CD4-positive, alpha-beta memory T cell (primary cell): ENCODE results near the gene PPP2R1B. TPM values are rescaled to one million over a fixed set of nuclear protein-coding genes. Genes with fewer than 3 reads are reported as not detected.
"Not testable (repeated sequence)": the region's sequence is repeated elsewhere in the genome, so short reads cannot be mapped to it uniquely, and the experiment has no call there.

ENCODE experiments used
- CTCF ChIA-PET: fragments of 350-600 bp; sonication (Branson Sonifier 250); formaldehyde crosslinking; loops from one replicate; lab custom pipeline; 2021; ENCODE audit warnings: inconsistent platforms; ENCODE audit not compliant: partially characterized antibody; lab: Charles Lee
- POLR2A ChIA-PET: fragments of 350-600 bp; sonication (Branson Sonifier 250); formaldehyde crosslinking; loops from one replicate; lab custom pipeline; 2021; ENCODE audit not compliant: partially characterized antibody; lab: Charles Lee
- DNase-seq, 5 donors: peaks; one replicate each; pipeline versions ENCODE4 v3.0.0 to v3.0.0-alpha.2; 2020 to 2022; ENCODE audit warnings: mixed read lengths in 1 of 5
- H3K27ac ChIP-seq: one replicate; pipeline ENCODE4 v1.7.0; 2013; ENCODE audit warnings: low read depth, low read length
- H3K27me3 ChIP-seq: 2 replicates; pipeline ENCODE4 v1.7.0; 2013; ENCODE audit warnings: mild to moderate bottlenecking, low read length, moderate library complexity; ENCODE audit not compliant: insufficient read depth
- H3K36me3 ChIP-seq: 2 replicates; pipeline ENCODE4 v1.7.0; 2013; ENCODE audit warnings: mild to moderate bottlenecking, low read length, moderate library complexity; ENCODE audit not compliant: insufficient read depth
- H3K4me1 ChIP-seq: 2 replicates; pipeline ENCODE4 v1.7.0; 2013; ENCODE audit warnings: mild to moderate bottlenecking, low read length, moderate library complexity; ENCODE audit not compliant: insufficient read depth
- H3K4me3 ChIP-seq, 2 donors: one replicate each; pipeline ENCODE4 v1.7.0; 2013; ENCODE audit warnings: low read length in 2 of 2, mild to moderate bottlenecking in 1 of 2
- H3K9me3 ChIP-seq, 2 donors: one replicate each; pipeline ENCODE4 v1.7.0; 2013; ENCODE audit warnings: low read length in 2 of 2, control low read depth in 1 of 2; ENCODE audit not compliant: control insufficient read depth in 1 of 2
- H3K27ac Mint-ChIP-seq, 7 donors: one replicate each; pipeline ENCODE4 v1.8.0; 2020 to 2021; ENCODE audit warnings: mixed read lengths in 7 of 7, mild to moderate bottlenecking in 6 of 7, inconsistent platforms in 3 of 7, moderate library complexity in 3 of 7
- H3K27me3 Mint-ChIP-seq, 2 donors: one replicate each; pipeline ENCODE4 v1.8.0; 2020 to 2021; ENCODE audit warnings: mixed read lengths in 2 of 2
- H3K36me3 Mint-ChIP-seq, 2 donors: one replicate each; pipeline ENCODE4 v1.8.0; 2020 to 2021; ENCODE audit warnings: mixed read lengths in 2 of 2, inconsistent platforms in 1 of 2, mild to moderate bottlenecking in 1 of 2
- H3K4me1 Mint-ChIP-seq, 4 donors: one replicate each; pipeline ENCODE4 v1.8.0; 2020 to 2021; ENCODE audit warnings: mixed read lengths in 4 of 4, mild to moderate bottlenecking in 1 of 4
- H3K4me3 Mint-ChIP-seq, 8 donors: one replicate each; pipeline ENCODE4 v1.8.0; 2020 to 2021; ENCODE audit warnings: mixed read lengths in 8 of 8, mild to moderate bottlenecking in 7 of 8, moderate library complexity in 6 of 8, inconsistent platforms in 3 of 8
- H3K9me3 Mint-ChIP-seq, 8 donors: one replicate each; pipeline ENCODE4 v1.8.0; 2020 to 2021; ENCODE audit warnings: mixed read lengths in 8 of 8, mild to moderate bottlenecking in 5 of 8, inconsistent platforms in 3 of 8, moderate library complexity in 1 of 8
- intact Hi-C: fragments of 100-400 bp; cut with micrococcal nuclease; formaldehyde crosslinking; loops from one replicate; pipeline ENCODE4 v1.15.1; 2023
- polyA plus RNA-seq, 2 donors: library from polyadenylated mRNA; unstranded; fragments of 300-500 nt; fragmentation: Illumina TruSeq; gene quantifications; one replicate each; pipeline ENCODE4 v1.2.3, GENCODE V29; 2021
- total RNA-seq, 2 experiments: library from RNA; stranded (reverse); gene quantifications; one replicate each; pipeline ENCODE4 v1.2.3, GENCODE V29; 2021

The PPP2R1B gene
- total and polyA plus RNA-seq, 4 experiments from 2014 or later = 18.4 to 39.1 (median 33.4) TPM

- Histone ChIP-seq H3K36me3 (peaks cover 12% of the 10 kb centered on the region), H3K4me3 (no peak overlapping the region), H3K27me3 (no peaks in the 10 kb centered on the region), H3K9me3 (no peaks in the 10 kb centered on the region), H3K27ac (no peak overlapping the region), H3K4me1 (no peaks in the 10 kb centered on the region)
- Mint-ChIP-seq H3K4me1 (no peaks in the 10 kb centered on the region), H3K27ac (peak overlapping the region in 2 of 7 donors; percentile 15 to 67), H3K9me3 (no peaks in the 10 kb centered on the region), H3K36me3 (peaks cover 13 to 31% of the 10 kb centered on the region in 2 donors), H3K4me3 (no peak overlapping the region), H3K27me3 (no peaks in the 10 kb centered on the region)
- intact Hi-C loops = no loop called here
- ChIA-PET CTCF (interaction anchor here (1.5 to 2.3 kb wide), 3 partner anchors 8 to 198 kb away, joined by 6 read pairs; no protein-coding TSS in a partner anchor), POLR2A (no interaction called here)
- DNase-seq = no peak
These were observed 19.8 kb upstream of the PPP2R1B start for GRCh38 chr11:111785886-111786412.

- Mint-ChIP-seq H3K9me3 (no peaks in the 10 kb centered on the region), H3K27ac (no peak overlapping the region), H3K36me3 (peaks cover 13 to 31% of the 10 kb centered on the region in 2 donors), H3K4me1 (no peaks in the 10 kb centered on the region), H3K4me3 (no peak overlapping the region), H3K27me3 (no peaks in the 10 kb centered on the region)
- POLR2A ChIA-PET = no interaction called here
- Histone ChIP-seq H3K4me1 (no peaks in the 10 kb centered on the region), H3K4me3 (no peak overlapping the region), H3K9me3 (no peaks in the 10 kb centered on the region), H3K36me3 (peaks cover 12% of the 10 kb centered on the region), H3K27ac (no peak overlapping the region), H3K27me3 (no peaks in the 10 kb centered on the region)
- intact Hi-C loops = no loop called here
- no peak for DNase-seq
- CTCF ChIA-PET = interaction anchor here (1.8 to 2.3 kb wide), 2 partner anchors 7 to 9 kb away, joined by 6 read pairs; no protein-coding TSS in a partner anchor
These were observed 18.9 kb upstream of the PPP2R1B start for GRCh38 chr11:111785076-111785475.

- DNase-seq, POLR2A ChIA-PET, H3K9me3 ChIP-seq, H3K4me3 Mint-ChIP-seq, H3K9me3 Mint-ChIP-seq, H3K27me3 ChIP-seq, H3K27ac ChIP-seq, H3K27me3 Mint-ChIP-seq, H3K4me1 ChIP-seq, H3K27ac Mint-ChIP-seq, intact Hi-C loops, H3K4me3 ChIP-seq, H3K4me1 Mint-ChIP-seq: not testable (repeated sequence)
- CTCF ChIA-PET = interaction anchor here (2.3 kb wide), 1 partner anchor 9 kb away, joined by 6 read pairs; no protein-coding TSS in a partner anchor
- H3K36me3 Mint-ChIP-seq = peaks cover 13 to 31% of the 10 kb centered on the region in 2 donors
- H3K36me3 ChIP-seq = peaks cover 12% of the 10 kb centered on the region
These were observed 18.1 kb upstream of the PPP2R1B start for GRCh38 chr11:111784311-111784710.

GRCh38 chr11:111782109-111782741, 16.0 kb upstream of the PPP2R1B start:
- H3K27me3 Mint-ChIP-seq = no peaks in the 10 kb centered on the region
- Histone ChIP-seq H3K4me3 (no peak overlapping the region), H3K27ac (no peak overlapping the region), H3K27me3 (no peaks in the 10 kb centered on the region), H3K36me3 (peaks cover 9% of the 10 kb centered on the region), H3K4me1 (no peaks in the 10 kb centered on the region), H3K9me3 (no peaks in the 10 kb centered on the region)
- no peak overlapping the region for H3K4me3 Mint-ChIP-seq
- peaks cover 13 to 26% of the 10 kb centered on the region in 2 donors for H3K36me3 Mint-ChIP-seq
- H3K4me1 Mint-ChIP-seq = no peaks in the 10 kb centered on the region
- POLR2A ChIA-PET = no interaction called here
- CTCF ChIA-PET = interaction anchor here (1.1 to 1.5 kb wide), 2 partner anchors 192 to 221 kb away, joined by 3 read pairs; no protein-coding TSS in a partner anchor
- peaks cover 0 to 2% (median 0%) of the 10 kb centered on the region in 8 donors for H3K9me3 Mint-ChIP-seq
- no peak for DNase-seq
- peak overlapping the region in 1 of 7 donors; percentile 7 for H3K27ac Mint-ChIP-seq
- intact Hi-C loops = no loop called here

- Histone ChIP-seq H3K27ac (no peak overlapping the region), H3K27me3 (no peaks in the 10 kb centered on the region), H3K9me3 (no peaks in the 10 kb centered on the region), H3K36me3 (no peaks in the 10 kb centered on the region), H3K4me3 (no peak overlapping the region), H3K4me1 (no peaks in the 10 kb centered on the region)
- H3K9me3 Mint-ChIP-seq = peaks cover 0 to 2% (median 0%) of the 10 kb centered on the region in 8 donors
- no peak for DNase-seq
- H3K27ac Mint-ChIP-seq = peak overlapping the region in 1 of 7 donors; percentile 41
- no peaks in the 10 kb centered on the region for H3K27me3 Mint-ChIP-seq
- intact Hi-C loops = no loop called here
- POLR2A ChIA-PET = no interaction called here
- no peak overlapping the region for H3K4me3 Mint-ChIP-seq
- no peaks in the 10 kb centered on the region for H3K4me1 Mint-ChIP-seq
- CTCF ChIA-PET = interaction anchor here (0.9 to 8.1 kb wide), 11 partner anchors 9 to 217 kb away, joined by 3 to 160 read pairs (median 20); partner anchors contain the start of gene PPP2R1B
- H3K36me3 Mint-ChIP-seq = peaks cover 0 to 4% of the 10 kb centered on the region in 2 donors
These were observed 12.9 kb upstream of the PPP2R1B start for GRCh38 chr11:111779118-111779517.

- H3K27ac Mint-ChIP-seq = no peak overlapping the region
- H3K27me3 ChIP-seq = no peaks in the 10 kb centered on the region
- ChIA-PET POLR2A (interaction anchor here (0.8 to 0.9 kb wide), 2 partner anchors 11 to 191 kb away, joined by 3 read pairs; no protein-coding TSS in a partner anchor), CTCF (interaction anchor here (0.9 to 8.1 kb wide), 24 partner anchors 8 to 216 kb away, joined by 3 to 160 read pairs (median 7); partner anchors contain the start of genes PPP2R1B and SIK2)
- no peaks in the 10 kb centered on the region for H3K4me1 ChIP-seq
- H3K4me1 Mint-ChIP-seq = no peaks in the 10 kb centered on the region
- H3K4me3 Mint-ChIP-seq = no peak overlapping the region
- H3K36me3 Mint-ChIP-seq = peaks cover 0 to 1% of the 10 kb centered on the region in 2 donors
- no peak for DNase-seq
- H3K27ac ChIP-seq = no peak overlapping the region
- H3K27me3 Mint-ChIP-seq = no peaks in the 10 kb centered on the region
- H3K9me3 Mint-ChIP-seq = peaks cover 0 to 2% (median 0%) of the 10 kb centered on the region in 8 donors
- H3K4me3 ChIP-seq = no peak overlapping the region
- H3K36me3 ChIP-seq = no peaks in the 10 kb centered on the region
- intact Hi-C loops = no loop called here
- H3K9me3 ChIP-seq = no peaks in the 10 kb centered on the region
These were observed 11.9 kb upstream of the PPP2R1B start for GRCh38 chr11:111778047-111778558.
